GM06990 (cell line): ENCODE measurements around the gene YAE1.

Source experiments
- DNase-seq: peaks from one replicate; pipeline ENCODE4 v3.0.0-alpha.2; 2011; ENCODE audit not compliant: insufficient read length; ENCODE audit errors: extremely low read depth
- H3K27me3 ChIP-seq: replicated peaks from 2 replicates; pipeline ENCODE4 v1.6.0; 2011; ENCODE audit warnings: low read length; ENCODE audit not compliant: control insufficient read depth, insufficient read depth
- H3K36me3 ChIP-seq: 2 replicates; pipeline ENCODE4 v1.5.1; 2011; ENCODE audit warnings: low read length; ENCODE audit not compliant: control insufficient read depth, insufficient read depth
- H3K4me3 ChIP-seq: replicated peaks from 2 replicates; pipeline ENCODE4 v1.5.1; 2011; ENCODE audit warnings: low read depth, mild to moderate bottlenecking, control low read depth, low read length
- CTCF ChIP-seq: IDR thresholded peaks from 2 replicates; pipeline ENCODE4 v1.5.1; 2011; ENCODE audit warnings: low read length, control low read depth, mild to moderate bottlenecking, inconsistent platforms; ENCODE audit not compliant: insufficient read depth, poor library complexity, severe bottlenecking

The YAE1 gene

GRCh38 chr7:39608278-39608677 is 42.1 kb downstream of the YAE1 start:
- TF ChIP-seq CTCF, result no peak
- no peak for DNase-seq
- H3K36me3 ChIP-seq, result no peaks in the 10 kb centered on the region
- no peak overlapping the region for H3K4me3 ChIP-seq
- H3K27me3 ChIP-seq, result no peaks in the 10 kb centered on the region

GRCh38 chr7:39609113-39609934 is 43.1 kb downstream of the YAE1 start:
- peak; percentile 37 for DNase-seq
- Histone ChIP-seq H3K36me3 (no peaks in the 10 kb centered on the region), H3K4me3 (no peak overlapping the region), H3K27me3 (no peaks in the 10 kb centered on the region)
- no peak for TF ChIP-seq CTCF

GRCh38 chr7:39609935-39610263 is 43.7 kb downstream of the YAE1 start:
- Histone ChIP-seq H3K36me3 (no peaks in the 10 kb centered on the region), H3K27me3 (no peaks in the 10 kb centered on the region), H3K4me3 (no peak overlapping the region)
- no peak for DNase-seq
- TF ChIP-seq CTCF, result no peak

GRCh38 chr7:39613577-39613976 is 47.4 kb downstream of the YAE1 start:
- TF ChIP-seq CTCF, result no peak
- DNase-seq, result no peak
- Histone ChIP-seq H3K36me3 (no peaks in the 10 kb centered on the region), H3K4me3 (no peak overlapping the region), H3K27me3 (no peaks in the 10 kb centered on the region)

- Histone ChIP-seq H3K4me3 (no peak overlapping the region), H3K27me3 (no peaks in the 10 kb centered on the region), H3K36me3 (no peaks in the 10 kb centered on the region)
- no peak for DNase-seq
- no peak for TF ChIP-seq CTCF
Measured at GRCh38 chr7:39614299-39614698, 48.1 kb downstream of the YAE1 start.
